Sigmoid colon (tissue), 7 donors: ENCODE measurements around the gene CHL1. TPM values are rescaled to one million over a fixed set of nuclear protein-coding genes. Genes with fewer than 3 reads are reported as not detected.

ENCODE experiments used
- DNase-seq: peaks from one replicate; pipeline ENCODE4 v3.0.0-alpha.2; 2019
- H3K27ac ChIP-seq, 4 donors: fragments of 200-600 bp; sonication (generic); one replicate each; pipeline ENCODE4 v1.5.1; 2016 to 2019; ENCODE audit warnings: mild to moderate bottlenecking in 1 of 4
- H3K27me3 ChIP-seq, 3 donors: fragments of 200-600 bp; sonication (generic); one replicate each; pipeline ENCODE4 v1.5.1; 2019; ENCODE audit warnings: mild to moderate bottlenecking in 1 of 3
- H3K36me3 ChIP-seq, 4 donors: fragments of 200-600 bp; sonication (generic); one replicate each; pipeline ENCODE4 v1.5.1; 2016 to 2019
- H3K4me1 ChIP-seq, 4 donors: fragments of 200-600 bp; sonication (generic); one replicate each; pipeline ENCODE4 v1.5.1; 2017 to 2019
- H3K4me3 ChIP-seq, 4 donors: fragments of 200-600 bp; sonication (generic); one replicate each; pipeline ENCODE4 v1.5.1; 2017 to 2019; ENCODE audit warnings: mild to moderate bottlenecking in 2 of 4, moderate library complexity in 1 of 4
- H3K9me3 ChIP-seq, 4 donors: fragments of 200-600 bp in 3 of 4; sonication (generic) in 3 of 4; one replicate each; pipeline versions ENCODE4 v1.5.1 to v1.6.1; 2013 to 2019
- EP300 ChIP-seq, 4 donors: sonication (generic); formaldehyde crosslinking; IDR thresholded peaks; one replicate each; pipeline ENCODE4 v1.6.1; 2017; ENCODE audit warnings: antibody characterized with exemption in 4 of 4
- POLR2A ChIP-seq, 2 donors: fragments of 450-650 bp; IDR thresholded peaks; one replicate each; pipeline ENCODE4 v1.6.1; 2016; ENCODE audit warnings: antibody characterized with exemption in 2 of 2, mild to moderate bottlenecking in 2 of 2, moderate library complexity in 2 of 2
- POLR2AphosphoS5 ChIP-seq, 4 donors: sonication (generic); formaldehyde crosslinking; IDR thresholded peaks; one replicate each; pipeline ENCODE4 v1.6.1; 2017; ENCODE audit warnings: antibody characterized with exemption in 4 of 4
- WGBS, 2 donors: extraction: QIAGEN DNeasy Blood & Tissue Kit; methylation state at CpG; one replicate each; pipeline ENCODE4 v1.1.7; 2013; 5-methylcytosine and 5-hydroxymethylcytosine counted together
- intact Hi-C: fragments of 100-400 bp; cut with DNase I; formaldehyde crosslinking; loops from one replicate; pipeline ENCODE4 v1.15.1; 2023
- polyA plus RNA-seq, 3 donors: library from polyadenylated mRNA; stranded (reverse); fragments of 200-250 nt; gene quantifications; one replicate each; pipeline ENCODE4 v1.2.3, GENCODE V29; 2013
- total RNA-seq, 4 donors: library from RNA; depleted of rRNA; stranded (reverse); fragments of >200 nt; gene quantifications; one replicate each; pipeline ENCODE4 v1.1.0, GENCODE V29; 2016
- TF ChIP-seq, protein P1 (sequence below), 4 experiments: fragments of 450-650 bp in 3 of 4; fragments of 200-600 bp in 1 of 4; IDR thresholded peaks; one replicate each; pipeline ENCODE4 v1.5.1; 2016 to 2019; ENCODE audit warnings: antibody characterized with exemption in 4 of 4, mild to moderate bottlenecking in 3 of 4, moderate library complexity in 2 of 4
- donor health status: healthy with polysubstance abuse.
- donor health status: Bipolar disorder and iron deficiency.
- donor health status: healthy.

Gene CHL1
- total and polyA plus RNA-seq, 7 donors = 0.46 to 86.7 (median 29.1) TPM

DNA sequence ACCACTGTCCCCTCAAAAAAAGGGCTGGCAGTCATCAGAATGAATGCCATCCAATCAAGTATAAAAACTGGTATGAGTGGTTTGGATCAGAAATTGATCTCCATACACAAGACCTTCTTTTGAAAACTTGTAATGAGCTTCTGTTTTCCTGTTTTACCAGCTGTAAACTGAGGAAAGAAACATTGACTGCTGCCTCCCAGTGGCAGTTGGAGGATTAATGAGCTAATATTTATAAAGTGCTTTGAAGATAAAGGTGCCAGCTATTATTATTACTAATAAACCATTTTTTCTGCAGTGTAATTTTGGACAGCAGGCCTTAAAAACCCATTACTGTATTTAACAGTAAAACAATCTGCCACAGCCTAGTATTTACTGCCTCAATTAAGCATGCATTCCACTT lies 11.4 kb downstream of the CHL1 start:
- TF ChIP-seq, protein P1, sequence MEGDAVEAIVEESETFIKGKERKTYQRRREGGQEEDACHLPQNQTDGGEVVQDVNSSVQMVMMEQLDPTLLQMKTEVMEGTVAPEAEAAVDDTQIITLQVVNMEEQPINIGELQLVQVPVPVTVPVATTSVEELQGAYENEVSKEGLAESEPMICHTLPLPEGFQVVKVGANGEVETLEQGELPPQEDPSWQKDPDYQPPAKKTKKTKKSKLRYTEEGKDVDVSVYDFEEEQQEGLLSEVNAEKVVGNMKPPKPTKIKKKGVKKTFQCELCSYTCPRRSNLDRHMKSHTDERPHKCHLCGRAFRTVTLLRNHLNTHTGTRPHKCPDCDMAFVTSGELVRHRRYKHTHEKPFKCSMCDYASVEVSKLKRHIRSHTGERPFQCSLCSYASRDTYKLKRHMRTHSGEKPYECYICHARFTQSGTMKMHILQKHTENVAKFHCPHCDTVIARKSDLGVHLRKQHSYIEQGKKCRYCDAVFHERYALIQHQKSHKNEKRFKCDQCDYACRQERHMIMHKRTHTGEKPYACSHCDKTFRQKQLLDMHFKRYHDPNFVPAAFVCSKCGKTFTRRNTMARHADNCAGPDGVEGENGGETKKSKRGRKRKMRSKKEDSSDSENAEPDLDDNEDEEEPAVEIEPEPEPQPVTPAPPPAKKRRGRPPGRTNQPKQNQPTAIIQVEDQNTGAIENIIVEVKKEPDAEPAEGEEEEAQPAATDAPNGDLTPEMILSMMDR (IDR thresholded peaks at IDR 0.05) = no peak
- no peak for TF ChIP-seq POLR2A (IDR thresholded peaks at IDR 0.05)
- H3K4me1 ChIP-seq = no peaks in the 10 kb centered on the region
- no peaks in the 10 kb centered on the region for H3K27me3 ChIP-seq
- intact Hi-C loops = no loop called here
- no peaks in the 10 kb centered on the region for H3K9me3 ChIP-seq
- H3K4me3 ChIP-seq = no peak overlapping the region
- H3K36me3 ChIP-seq = no peaks in the 10 kb centered on the region
- H3K27ac ChIP-seq = no peak overlapping the region
- DNase-seq = no peak

DNA sequence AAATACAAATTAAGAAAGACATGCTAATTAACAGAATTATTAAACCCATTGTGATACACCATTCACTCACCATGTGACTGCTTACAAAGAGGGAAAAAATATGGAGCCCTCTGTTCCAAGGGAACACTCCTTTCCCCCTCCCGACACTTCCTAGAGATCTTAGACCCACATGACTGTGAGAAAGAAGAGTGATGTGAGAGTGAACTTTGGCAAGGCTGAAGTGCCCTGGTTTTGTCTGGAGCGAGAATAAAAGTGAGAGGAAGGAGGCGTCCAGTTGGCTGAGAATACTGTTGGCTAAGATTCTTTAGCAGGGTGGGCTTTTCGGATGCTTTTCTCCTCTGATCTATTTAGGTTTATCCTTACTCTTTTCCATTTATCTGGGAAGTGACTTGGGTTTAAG lies 14.1 kb downstream of the CHL1 start:
- intact Hi-C loops = no loop called here
- 84 to 87% methylated on average over 4 of the region's 4 CpGs for WGBS, 2 donors
- Histone ChIP-seq H3K9me3 (no peaks in the 10 kb centered on the region), H3K27me3 (no peaks in the 10 kb centered on the region), H3K4me3 (no peak overlapping the region), H3K4me1 (no peaks in the 10 kb centered on the region), H3K36me3 (no peaks in the 10 kb centered on the region), H3K27ac (no peak overlapping the region)
- DNase-seq = no peak
- TF ChIP-seq, protein P1 (IDR thresholded peaks at IDR 0.05) = no peak
- no peak for TF ChIP-seq POLR2A (IDR thresholded peaks at IDR 0.05)
- TF ChIP-seq EP300 (IDR thresholded peaks at IDR 0.05) = no peak
- no peak for TF ChIP-seq POLR2AphosphoS5 (IDR thresholded peaks at IDR 0.05)

DNA sequence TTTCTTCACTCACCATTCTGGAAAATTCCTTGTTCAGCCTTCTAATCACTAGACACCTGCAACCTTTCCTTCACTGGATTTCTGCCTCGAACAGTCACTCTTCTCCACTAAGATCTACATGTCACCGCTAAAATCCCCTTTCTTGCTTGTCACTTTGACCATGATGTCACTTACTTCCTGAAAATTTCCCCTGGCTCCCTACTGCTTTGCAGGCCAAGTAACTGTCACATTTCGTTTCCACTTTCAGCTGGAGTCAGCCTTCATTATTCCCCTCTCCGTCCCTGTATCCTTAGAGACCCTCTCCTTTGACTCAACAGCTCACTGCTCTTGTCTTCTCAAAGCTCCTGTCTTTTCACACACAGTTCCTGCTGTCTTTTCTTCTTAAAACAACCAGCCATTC lies 15.9 kb downstream of the CHL1 start:
- no peaks in the 10 kb centered on the region for H3K9me3 ChIP-seq
- H3K27me3 ChIP-seq = no peaks in the 10 kb centered on the region
- DNase-seq = no peak
- H3K36me3 ChIP-seq = no peaks in the 10 kb centered on the region
- 34 to 43% methylated on average over 4 of the region's 4 CpGs for WGBS, 2 donors
- intact Hi-C loops = no loop called here
- no peak overlapping the region for H3K4me3 ChIP-seq
- no peaks in the 10 kb centered on the region for H3K4me1 ChIP-seq
- H3K27ac ChIP-seq = no peak overlapping the region
- TF ChIP-seq, protein P1 (IDR thresholded peaks at IDR 0.05) = no peak
- TF ChIP-seq POLR2A (IDR thresholded peaks at IDR 0.05) (no peak), POLR2AphosphoS5 (IDR thresholded peaks at IDR 0.05) (no peak), EP300 (IDR thresholded peaks at IDR 0.05) (no peak)

DNA sequence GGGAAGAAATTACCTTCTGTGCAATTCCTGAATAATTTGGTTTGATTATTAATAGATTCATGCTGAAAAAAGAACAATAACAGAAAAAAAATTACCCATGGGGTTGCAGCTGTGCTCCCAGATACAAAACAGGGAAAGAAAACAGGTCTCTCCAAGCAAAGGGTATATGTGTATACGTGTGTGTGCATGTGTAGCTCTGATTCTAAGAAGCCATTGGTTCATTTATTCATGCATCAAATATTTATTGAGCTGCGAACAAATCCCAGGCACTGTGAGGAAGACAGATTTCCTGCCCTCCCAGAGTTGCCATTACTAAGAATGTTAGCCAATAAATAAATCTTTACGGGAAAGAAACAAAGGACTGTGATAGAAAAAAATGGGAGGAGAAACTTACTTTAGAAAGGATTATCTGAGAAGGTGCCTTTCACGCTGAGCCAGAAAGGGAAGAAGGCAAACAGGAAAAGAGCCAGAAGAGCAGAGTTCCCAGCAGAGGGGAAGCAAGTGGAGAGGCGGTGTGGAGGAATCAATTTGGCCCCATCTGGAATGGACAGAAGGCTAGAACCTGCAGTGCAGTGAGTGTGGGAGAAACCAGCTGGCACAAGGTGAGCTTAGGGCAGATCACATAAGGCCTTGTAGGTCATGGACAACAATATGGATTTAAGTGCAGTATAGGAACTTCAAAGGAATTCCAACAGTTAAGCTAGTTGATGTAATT lies 20.7 kb downstream of the CHL1 start:
- Histone ChIP-seq H3K4me1 (no peaks in the 10 kb centered on the region), H3K27ac (no peak overlapping the region), H3K9me3 (no peaks in the 10 kb centered on the region), H3K4me3 (no peak overlapping the region), H3K36me3 (no peaks in the 10 kb centered on the region), H3K27me3 (no peaks in the 10 kb centered on the region)
- TF ChIP-seq POLR2A (IDR thresholded peaks at IDR 0.05) (no peak), POLR2AphosphoS5 (IDR thresholded peaks at IDR 0.05) (no peak), EP300 (IDR thresholded peaks at IDR 0.05) (no peak)
- TF ChIP-seq, protein P1 (IDR thresholded peaks at IDR 0.05) = no peak
- no peak for DNase-seq
- intact Hi-C loops = no loop called here
- WGBS, 2 donors = 57 to 69% methylated on average over 5 of the region's 5 CpGs

DNA sequence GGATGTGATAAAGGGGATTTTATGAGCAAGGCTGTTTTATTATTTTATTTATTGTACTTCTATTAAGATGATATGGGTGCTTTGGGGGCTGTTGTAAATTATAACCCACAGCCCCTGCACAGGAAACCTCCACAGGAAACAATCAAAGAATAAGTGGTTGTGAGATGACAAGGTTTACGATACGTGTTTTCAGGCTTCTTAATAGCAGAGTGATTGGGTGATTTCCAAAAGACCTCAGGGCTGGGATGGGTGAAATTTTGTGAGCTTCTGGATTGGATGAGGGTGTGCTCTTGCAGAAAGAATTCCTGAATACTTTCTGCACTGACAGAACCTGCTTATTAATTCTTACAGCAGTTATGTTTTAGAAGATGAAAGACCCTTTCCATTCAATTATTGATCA lies 21.4 kb downstream of the CHL1 start:
- Histone ChIP-seq H3K4me3 (no peak overlapping the region), H3K4me1 (no peaks in the 10 kb centered on the region), H3K27ac (no peak overlapping the region), H3K9me3 (no peaks in the 10 kb centered on the region), H3K36me3 (no peaks in the 10 kb centered on the region), H3K27me3 (no peaks in the 10 kb centered on the region)
- DNase-seq = no peak
- TF ChIP-seq, protein P1 (IDR thresholded peaks at IDR 0.05) = no peak
- TF ChIP-seq EP300 (IDR thresholded peaks at IDR 0.05) (no peak), POLR2AphosphoS5 (IDR thresholded peaks at IDR 0.05) (no peak), POLR2A (IDR thresholded peaks at IDR 0.05) (no peak)
- 45 to 82% methylated on average over 2 of the region's 2 CpGs for WGBS, 2 donors
- intact Hi-C loops = no loop called here
